GM19043 (cell line): ENCODE results near the gene CEP89.
"Not testable (repeated sequence)": the region's sequence is repeated elsewhere in the genome, so short reads cannot be mapped to it uniquely, and the experiment has no call there.

Experiments
- ATAC-seq: cut with Tn5 transposase; IDR thresholded peaks from one replicate; pipeline ENCODE4 v1.9.1; 2021; ENCODE audit warnings: low read depth; ENCODE audit not compliant: unreplicated experiment

CEP89 gene

GRCh38 chr19:32901504-32902161, 70.1 kb downstream of the CEP89 start:
- ATAC-seq: no peak

GRCh38 chr19:32896516-32897214, 75.1 kb downstream of the CEP89 start:
- no peak for ATAC-seq

DNA sequence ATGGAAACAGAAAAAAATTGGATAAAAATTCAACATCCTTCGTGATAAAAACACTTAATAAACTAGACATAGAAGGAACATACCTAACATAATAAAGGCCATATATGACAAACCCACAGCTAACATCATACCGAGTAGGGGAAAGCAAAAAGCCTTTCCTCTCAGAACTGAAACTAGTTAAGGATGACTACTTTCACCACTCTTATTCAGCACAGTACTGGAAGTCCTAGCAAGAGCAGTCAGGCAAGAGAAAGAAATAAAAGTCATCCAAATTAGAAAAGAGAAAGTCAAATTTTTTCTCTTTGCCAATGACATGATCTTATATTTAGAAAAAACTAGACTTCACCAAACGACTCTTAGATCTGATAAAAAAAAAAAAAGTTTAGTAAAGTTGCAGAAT, 76.4 kb downstream of the CEP89 start:
- peak; percentile 97 for ATAC-seq

DNA sequence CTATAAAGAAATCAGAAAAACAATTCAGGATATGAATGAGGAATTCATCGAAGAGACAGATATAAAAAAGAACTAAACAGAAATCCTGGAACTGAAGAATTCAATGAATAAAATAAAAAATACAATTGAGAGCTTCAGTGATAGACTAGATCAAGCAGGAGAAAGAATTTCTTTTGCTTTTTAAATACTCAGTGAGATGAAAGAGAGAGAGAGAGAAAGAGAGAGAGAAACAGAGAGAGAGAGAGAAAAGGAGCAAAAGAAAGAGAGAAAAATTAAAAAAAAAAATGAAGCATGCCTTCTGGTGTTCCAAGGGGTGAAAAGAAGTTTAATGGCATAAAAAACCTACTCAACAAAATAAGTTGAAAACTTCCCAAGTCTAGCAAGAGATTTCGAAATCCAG, 80.1 kb downstream of the CEP89 start:
- no peak for ATAC-seq

DNA sequence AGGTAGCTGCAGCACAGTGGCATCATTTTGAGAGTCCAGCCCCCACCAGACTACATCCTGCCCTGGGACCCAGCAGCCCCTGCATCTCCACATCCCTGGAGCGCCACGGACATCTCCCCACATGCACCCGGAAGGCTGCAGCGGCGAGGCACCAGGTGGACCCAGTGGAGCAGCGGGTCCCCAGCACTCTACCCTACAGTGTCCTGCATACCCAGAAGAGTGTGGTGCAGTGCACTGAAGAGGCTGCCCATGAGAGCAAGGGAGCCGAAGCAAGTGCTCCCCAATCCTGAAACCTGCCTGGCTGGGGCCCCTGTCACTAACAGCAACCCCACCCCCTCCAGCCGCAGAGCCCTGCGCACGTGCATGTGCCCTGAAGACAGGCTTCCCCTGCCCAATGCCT, 80.9 kb downstream of the CEP89 start:
- no peak for ATAC-seq

DNA sequence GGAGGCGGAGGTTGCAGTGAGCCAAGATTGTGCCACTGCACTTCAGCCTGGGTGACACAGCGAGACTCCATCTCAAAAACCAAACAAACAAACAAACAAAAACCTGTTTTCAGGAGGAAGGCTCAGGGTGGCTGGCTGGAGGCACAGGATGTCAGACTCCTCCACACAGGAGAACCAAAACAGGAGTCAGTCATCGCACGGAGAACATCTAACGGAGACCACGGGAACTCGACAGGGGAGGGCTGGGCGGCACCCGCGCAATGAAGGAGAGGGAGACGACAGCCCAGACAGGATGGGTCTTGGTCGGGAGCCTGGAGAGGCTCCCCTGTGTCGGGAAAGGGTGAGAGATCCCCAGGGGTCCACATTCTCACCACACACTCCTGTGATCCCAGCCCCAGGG, 81.4 kb downstream of the CEP89 start:
- no peak for ATAC-seq

DNA sequence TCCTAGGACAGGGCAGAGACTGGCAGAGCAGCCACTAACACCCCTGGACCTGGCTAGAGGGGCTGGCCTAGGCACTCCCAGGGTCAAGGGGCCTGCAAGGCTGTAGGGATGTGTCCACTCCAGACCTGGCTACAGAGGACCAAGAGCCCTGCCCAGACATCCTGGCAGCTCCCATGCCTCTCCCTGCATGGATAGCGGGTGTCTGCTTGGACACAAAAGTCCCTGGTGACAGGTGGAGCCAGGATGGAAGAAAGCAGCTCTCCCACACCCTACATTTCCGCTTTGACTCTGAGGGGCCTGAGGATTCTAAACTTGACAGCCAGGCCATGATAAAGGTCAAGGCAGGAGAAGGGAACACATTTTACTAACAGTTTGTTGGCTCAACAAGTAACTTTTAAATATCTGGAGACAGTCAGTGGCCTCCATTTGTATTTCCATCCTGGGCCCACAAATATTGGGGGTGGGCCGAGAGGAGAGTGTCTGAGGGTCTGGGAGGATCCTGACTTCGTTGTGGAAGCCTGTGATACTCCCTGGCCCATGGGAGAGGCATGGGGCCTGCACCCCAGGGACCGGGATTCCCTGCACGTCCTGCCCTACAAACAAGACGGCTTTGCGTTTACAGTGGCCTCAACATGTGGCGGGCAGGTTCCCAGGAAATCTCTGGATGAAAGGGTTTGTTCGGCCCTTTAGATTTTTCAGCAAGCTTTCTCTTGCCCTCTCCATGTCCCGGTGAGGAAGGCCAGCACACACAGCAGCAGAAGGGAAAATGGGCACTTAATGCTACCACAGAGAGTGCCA, 82.4 kb downstream of the CEP89 start:
- no peak for ATAC-seq

DNA sequence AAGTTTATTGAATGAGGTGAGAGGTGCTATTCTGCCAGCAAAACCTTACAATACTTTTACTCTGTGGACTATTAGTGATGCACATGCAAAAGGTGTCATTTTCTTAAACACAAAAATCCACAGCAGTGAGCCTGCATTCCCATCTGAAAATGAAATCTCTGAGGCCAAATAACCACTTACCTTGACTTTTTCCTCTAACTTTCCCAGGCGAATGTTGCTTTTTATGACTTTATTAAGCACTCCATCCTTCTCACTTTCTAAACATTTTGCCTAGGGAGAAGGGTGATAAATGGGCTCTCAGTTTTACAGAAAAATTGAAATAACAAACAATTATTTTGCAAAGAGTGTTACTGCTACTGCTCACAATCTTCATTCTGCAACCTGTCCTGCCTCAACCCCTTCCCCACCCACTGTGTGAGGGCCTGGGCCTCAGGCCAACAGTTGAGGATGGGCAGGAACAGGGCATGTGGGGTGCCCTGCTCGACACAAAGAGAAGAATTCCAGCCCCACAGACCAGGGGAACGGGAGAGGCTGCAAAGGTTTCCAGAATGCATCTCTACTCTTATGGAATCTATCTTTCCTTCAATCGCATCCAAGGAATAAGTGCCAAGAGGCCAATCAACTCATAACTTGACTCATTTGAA, 84.1 kb downstream of the CEP89 start:
- no peak for ATAC-seq

GRCh38 chr19:32886241-32886640, 85.5 kb downstream of the CEP89 start:
- no peak for ATAC-seq

GRCh38 chr19:32885255-32885654, 86.5 kb downstream of the CEP89 start:
- not testable (repeated sequence) for ATAC-seq

GRCh38 chr19:32881766-32882165, 90.0 kb downstream of the CEP89 start:
- no peak for ATAC-seq

- no peak for ATAC-seq
These were observed 91.1 kb downstream of the CEP89 start for GRCh38 chr19:32880622-32881021.

DNA sequence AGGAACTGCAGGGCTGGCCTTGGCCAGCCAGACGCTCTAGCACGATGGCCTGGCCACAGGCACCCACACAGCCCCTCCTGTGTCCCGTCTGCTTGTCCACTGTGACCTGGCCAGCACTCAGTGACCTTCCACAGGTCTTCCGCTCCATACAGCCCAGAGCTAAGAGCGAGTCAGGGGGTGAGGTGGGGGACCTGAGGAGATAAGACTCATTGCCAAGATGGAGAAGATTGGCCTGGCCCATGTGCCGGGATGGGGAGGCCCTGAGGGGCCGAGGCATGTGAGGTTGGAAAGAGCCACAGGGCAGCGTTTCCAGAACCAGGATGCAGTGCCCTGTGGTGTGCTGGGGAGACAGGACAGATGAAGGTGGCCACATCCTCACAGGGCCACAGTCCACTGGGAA, 92.0 kb downstream of the CEP89 start:
- ATAC-seq: no peak

DNA sequence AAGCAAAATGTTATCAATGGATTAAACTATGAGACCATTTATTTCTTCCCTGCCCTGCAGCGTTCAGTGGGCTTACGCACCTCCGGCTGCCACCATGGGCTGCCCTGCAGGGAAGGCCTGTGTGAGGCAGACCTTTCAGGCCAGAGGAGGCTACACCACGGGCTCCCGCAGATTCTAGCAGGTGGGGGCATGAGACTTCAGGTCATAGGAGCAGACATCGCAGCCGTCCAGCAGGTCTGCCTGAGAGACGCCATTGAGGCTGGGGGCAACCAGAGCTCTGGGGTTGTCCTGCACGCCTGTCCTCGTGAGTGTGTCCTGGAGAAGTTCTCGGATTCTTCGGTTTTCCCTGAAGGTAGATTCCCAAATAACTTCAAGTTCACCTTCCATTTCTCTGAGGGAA, 92.8 kb downstream of the CEP89 start:
- no peak for ATAC-seq

GRCh38 chr19:32877977-32878745, 93.6 kb downstream of the CEP89 start:
- ATAC-seq: no peak

DNA sequence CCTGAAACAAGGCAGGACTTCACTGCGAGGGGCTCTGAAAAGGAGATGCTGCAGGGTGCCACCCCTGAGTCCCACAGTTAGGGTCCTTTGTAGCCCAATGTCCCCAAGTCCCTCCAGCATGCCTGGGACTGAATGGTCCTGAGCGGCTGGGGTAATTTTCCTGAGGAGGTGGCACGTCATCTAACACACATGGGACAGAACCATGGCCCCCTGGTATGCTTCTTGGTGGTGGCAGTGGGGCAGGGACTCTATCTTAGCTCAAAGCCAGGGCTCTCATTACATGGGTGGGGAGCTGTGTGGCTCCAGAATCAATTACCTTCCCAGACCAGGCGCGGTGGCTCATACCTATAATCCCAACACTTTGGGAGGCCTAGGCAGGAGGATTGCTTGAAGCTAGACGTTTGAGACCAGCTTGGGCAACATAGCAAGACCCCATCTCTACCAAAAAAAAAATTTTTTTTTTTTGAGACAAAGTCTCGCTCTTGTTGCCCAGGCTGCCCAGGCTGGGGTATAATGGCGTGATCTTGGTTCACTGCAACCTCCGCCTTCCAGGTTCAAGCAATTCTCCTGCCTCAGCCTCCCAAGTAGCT, 94.3 kb downstream of the CEP89 start:
- ATAC-seq: no peak

- no peak for ATAC-seq
These were observed 94.9 kb downstream of the CEP89 start for GRCh38 chr19:32876919-32877285.

GRCh38 chr19:32876236-32876918, 95.4 kb downstream of the CEP89 start:
- ATAC-seq: no peak

- no peak for ATAC-seq
These were observed 96.3 kb downstream of the CEP89 start for GRCh38 chr19:32875428-32875827.

GRCh38 chr19:32874605-32875004, 97.2 kb downstream of the CEP89 start:
- no peak for ATAC-seq
